ENCODE results near the gene TENM4. TPM values are rescaled to one million over a fixed set of nuclear protein-coding genes. Genes with fewer than 3 reads are reported as not detected.

TENM4 gene
- total and polyA plus RNA-seq, 2 of the 8 experiments (the other 6 are each of a cell fraction or from before 2014, with no cell fraction given): 3.5 to 7.2 TPM

GRCh38 chr11:79261684-79262083, 179.1 kb downstream of the TENM4 start:
- Histone ChIP-seq H4K20me1 (replicated peaks in 1 of 2; ENCODE audit: control insufficient read depth in 1 of 2, insufficient read depth in 2 of 2, low read length in 2 of 2) (no peaks in the 10 kb centered on the region), H3K23me2 (ENCODE audit: low read depth, low read length) (peaks cover 4% of the 10 kb centered on the region; the same call in 1 of the 2 replicates), H3K56ac (replicated peaks; ENCODE audit: insufficient read length, low read depth, low read length) (no peak overlapping the region), H3K36me3 (ENCODE audit: control insufficient read depth in 2 of 4, insufficient read depth in 4 of 4, low read length in 3 of 4) (no peaks in the 10 kb centered on the region), H3K4me3 (ENCODE audit: extremely low read depth in 1 of 4, insufficient read depth in 2 of 4, low read depth in 3 of 4, low read length in 4 of 4) (no peak overlapping the region), H3K4ac (replicated peaks; ENCODE audit: insufficient read length, low read depth, low read length) (no peak overlapping the region), H2BK120ac (replicated peaks; ENCODE audit: low read depth, low read length) (no peak overlapping the region), H3K9me3 (ENCODE audit: insufficient read depth in 2 of 2, low read depth in 1 of 2, low read length in 1 of 2) (no peaks in the 10 kb centered on the region), H4K5ac (ENCODE audit: insufficient read length, low read depth, low read length) (no peak overlapping the region), H3K23ac (ENCODE audit: insufficient read length) (no peak overlapping the region), H3K79me1 (ENCODE audit: low read depth, low read length) (no peaks in the 10 kb centered on the region), H4K8ac (ENCODE audit: extremely low read depth, insufficient read depth, low read length) (no peak overlapping the region), H3K14ac (ENCODE audit: insufficient read length) (no peak overlapping the region), H3K4me2 (ENCODE audit: insufficient read depth in 1 of 2, low read depth in 2 of 2, low read length in 2 of 2) (no peak overlapping the region), H2BK15ac (ENCODE audit: low read length) (no peak overlapping the region), H3K79me2 (ENCODE audit: control insufficient read depth in 1 of 2, insufficient read depth in 2 of 2, low read length in 2 of 2) (no peaks in the 10 kb centered on the region), H3K27ac (ENCODE audit: low read depth, low read length) (no peak overlapping the region), H3K18ac (ENCODE audit: extremely low read depth, low read length) (no peak overlapping the region), H3K27me3 (replicated peaks in 1 of 4; ENCODE audit: control insufficient read depth in 3 of 4, extremely low read depth in 1 of 4, insufficient read depth in 3 of 4, low read length in 3 of 4) (no peaks in the 10 kb centered on the region), H2BK5ac (ENCODE audit: low read depth, low read length) (no peak overlapping the region), H3K9ac (replicated peaks in 1 of 4; ENCODE audit: extremely low read depth in 1 of 4, low read depth in 3 of 4, low read length in 3 of 4) (no peak overlapping the region), H3K4me1 (replicated peaks in 1 of 4; ENCODE audit: control insufficient read depth in 3 of 4, insufficient read depth in 4 of 4, low read length in 3 of 4) (peaks cover 0 to 10% (median 0%) of the 10 kb centered on the region in 4 experiments; a peak in 1 of 7 replicates), H2AFZ (ENCODE audit: low read length) (no peak overlapping the region), H2AK5ac (ENCODE audit: low read depth, low read length) (no peak overlapping the region), H4K91ac (replicated peaks; ENCODE audit: insufficient read length, low read length) (no peak overlapping the region), H2BK12ac (ENCODE audit: low read depth, low read length) (no peak overlapping the region), H2BK20ac (ENCODE audit: low read length) (no peak overlapping the region)
- ChIA-PET CTCF (ENCODE audit: partially characterized antibody) (interaction anchor here (0.6 to 1.3 kb wide), 2 partner anchors 15 to 447 kb away, joined by 3 read pairs; no protein-coding TSS in a partner anchor), POLR2A (ENCODE audit: partially characterized antibody) (no interaction called here)
- no peak for FAIRE-seq
- no peak for DNase-seq (ENCODE audit: low read depth in 1 of 2, low spot score in 2 of 2)
- no peak for TF ChIP-seq PHF8 (conservative IDR thresholded peaks at IDR 0.05; ENCODE audit: low read depth, low read length)
- WGBS, 2 experiments (ENCODE audit: extremely low coverage in 1 of 2, insufficient coverage in 1 of 2, insufficient read length in 1 of 2, insufficient replicate concordance in 2 of 2, low coverage in 1 of 2, low lambda C conversion rate in 2 of 2, missing lambda C conversion rate in 1 of 2): 98% methylated on average over 3 of the region's 3 CpGs; no CpG with 5 or more reads in 1 of the 2 experiments
